Caki2 (cell line): ENCODE results near the gene MATR3. TPM values are rescaled to one million over a fixed set of nuclear protein-coding genes. Genes with fewer than 3 reads are reported as not detected.
A peak's percentile ranks its signal among the peaks of the same experiment; 100 is the strongest.
"Not testable (repeated sequence)": the region's sequence is repeated elsewhere in the genome, so short reads cannot be mapped to it uniquely, and the experiment has no call there.

Source experiments
- DNase-seq: peaks from one replicate; pipeline ENCODE4 v3.0.0-alpha.2; 2015; ENCODE audit warnings: low read depth
- in situ Hi-C: cut with HindIII; loops from 2 replicates; pipeline ENCODE4 v1.10.0; 2016; ENCODE audit warnings: low sequenced_read_pairs, low pct_unique_long_range_greater_than_20kb, mixed read lengths
- total RNA-seq: library from RNA; depleted of rRNA; stranded (reverse); fragments of >200 nt; shearing (Covaris generic); gene quantifications from 2 replicates; pipeline ENCODE4 v1.2.3, GENCODE V29; 2014; ENCODE audit warnings: low replicate concordance

Gene MATR3
- total RNA-seq, 1 experiment from 2014 or later: 150 TPM

- in situ Hi-C loops: no loop called here
- DNase-seq: no peak
Observed at GRCh38 chr5:139312075-139312474, 18.5 kb downstream of the MATR3 start.

- in situ Hi-C loops: no loop called here
- no peak for DNase-seq
Observed at GRCh38 chr5:139314276-139314675, 20.7 kb downstream of the MATR3 start.

- no peak for DNase-seq
- in situ Hi-C loops: no loop called here
Observed at GRCh38 chr5:139315056-139315615, 21.6 kb downstream of the MATR3 start.

GRCh38 chr5:139335811-139336210 lies 42.3 kb downstream of the MATR3 start:
- DNase-seq: no peak
- in situ Hi-C loops: no loop called here

- in situ Hi-C loops: no loop called here
- DNase-seq: no peak
Observed at GRCh38 chr5:139340051-139340450, 46.5 kb downstream of the MATR3 start.

GRCh38 chr5:139341187-139341688 lies 47.7 kb downstream of the MATR3 start:
- in situ Hi-C loops: no loop called here
- no peak for DNase-seq

- DNase-seq: peak; percentile 95
- in situ Hi-C loops: no loop called here
Observed at GRCh38 chr5:139341689-139342422, 48.3 kb downstream of the MATR3 start, which contains the start of gene PAIP2. Gene PAIP2 (plus strand): TSS chr5:139341854. CDS start chr5:139363785, 21,931 bp downstream.

- no peak for DNase-seq
- in situ Hi-C loops: no loop called here
Observed at GRCh38 chr5:139342423-139342723, 48.8 kb downstream of the MATR3 start.

- no peak for DNase-seq
- in situ Hi-C loops: no loop called here
Observed at GRCh38 chr5:139343476-139343875, 49.9 kb downstream of the MATR3 start.

- DNase-seq: no peak
- in situ Hi-C loops: no loop called here
Observed at GRCh38 chr5:139344177-139344576, 50.6 kb downstream of the MATR3 start.

- DNase-seq, in situ Hi-C loops: not testable (repeated sequence)
Observed at GRCh38 chr5:139345442-139345841, 51.9 kb downstream of the MATR3 start.

- in situ Hi-C loops, DNase-seq: not testable (repeated sequence)
Observed at GRCh38 chr5:139347863-139348262, 54.3 kb downstream of the MATR3 start.

- in situ Hi-C loops: no loop called here
- DNase-seq: no peak
Observed at GRCh38 chr5:139354186-139354585, 60.6 kb downstream of the MATR3 start.

GRCh38 chr5:139355900-139356299 lies 62.4 kb downstream of the MATR3 start:
- DNase-seq, in situ Hi-C loops: not testable (repeated sequence)

GRCh38 chr5:139358064-139358463 lies 64.5 kb downstream of the MATR3 start:
- in situ Hi-C loops: no loop called here
- no peak for DNase-seq

GRCh38 chr5:139360384-139360783 lies 66.8 kb downstream of the MATR3 start:
- DNase-seq: no peak
- in situ Hi-C loops: no loop called here

- in situ Hi-C loops: no loop called here
- no peak for DNase-seq
Observed at GRCh38 chr5:139361835-139362429, 68.4 kb downstream of the MATR3 start.

- DNase-seq: no peak
- in situ Hi-C loops: no loop called here
Observed at GRCh38 chr5:139363937-139364336, 70.4 kb downstream of the MATR3 start.

GRCh38 chr5:139364466-139364865 lies 70.9 kb downstream of the MATR3 start:
- DNase-seq: no peak
- in situ Hi-C loops: no loop called here
